SK-N-MC (cell line): Measurements from ENCODE around the gene TPX2.

Experiments
- EZH2 ChIP-seq: fragments of 200-600 bp; sonication (generic); IDR thresholded peaks from one replicate; pipeline ENCODE4 v1.6.1; 2017; ENCODE audit warnings: antibody characterized with exemption
- POLR2AphosphoS5 ChIP-seq: IDR thresholded peaks from 2 replicates; pipeline ENCODE4 v1.6.1; 2012; ENCODE audit warnings: mild to moderate bottlenecking, low read depth, low read length, borderline replicate concordance

DNA sequence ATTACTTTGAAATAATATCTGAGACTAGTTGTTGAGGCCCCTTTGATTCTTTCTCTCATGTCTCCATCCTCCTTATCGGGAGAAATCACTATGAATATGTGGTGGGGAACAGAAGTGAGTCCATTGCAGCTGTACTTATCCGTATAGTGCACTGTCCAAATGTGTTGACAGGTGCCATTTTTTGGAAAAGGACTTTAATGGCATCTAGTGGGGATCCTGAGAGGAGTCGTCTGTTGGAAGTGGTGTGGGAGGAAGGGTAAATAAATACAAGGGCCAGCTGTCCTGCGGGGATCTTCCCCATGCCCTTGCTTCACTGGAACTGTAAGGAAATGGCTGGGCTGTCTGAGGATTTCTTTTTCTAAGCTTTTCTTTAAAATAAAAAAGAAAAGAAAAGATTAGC lies 19.4 kb downstream of the TPX2 start:
- no peak for TF ChIP-seq EZH2
- no peak for TF ChIP-seq POLR2AphosphoS5
